ENCODE measurements around the gene CLSTN1. TPM values are rescaled to one million over a fixed set of nuclear protein-coding genes. Genes with fewer than 3 reads are reported as not detected.

The CLSTN1 gene
- total RNA-seq, 1 experiment from 2014 or later = 48.3 TPM

DNA sequence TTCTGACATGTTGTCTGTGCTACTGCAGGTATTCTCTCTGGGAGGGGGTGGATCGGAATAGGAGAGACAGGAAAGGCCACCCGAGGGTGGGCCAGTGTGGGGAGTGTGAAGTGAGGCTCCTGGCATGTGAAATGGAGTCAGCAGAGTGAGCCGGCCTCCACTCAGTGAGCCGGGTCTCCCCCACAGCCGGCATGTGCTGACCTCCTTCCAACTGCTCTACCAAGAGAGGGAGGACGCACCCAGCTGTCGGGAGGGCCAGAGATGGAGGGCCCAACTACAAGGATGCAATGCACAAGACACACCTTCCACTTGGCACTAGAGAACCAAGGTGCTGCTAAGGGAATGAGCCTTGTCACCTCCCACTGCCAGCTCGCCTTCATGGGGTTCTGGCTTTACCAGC, 28.2 kb upstream of the CLSTN1 start:
- DNase-seq (ENCODE audit: low read depth) = no peak

DNA sequence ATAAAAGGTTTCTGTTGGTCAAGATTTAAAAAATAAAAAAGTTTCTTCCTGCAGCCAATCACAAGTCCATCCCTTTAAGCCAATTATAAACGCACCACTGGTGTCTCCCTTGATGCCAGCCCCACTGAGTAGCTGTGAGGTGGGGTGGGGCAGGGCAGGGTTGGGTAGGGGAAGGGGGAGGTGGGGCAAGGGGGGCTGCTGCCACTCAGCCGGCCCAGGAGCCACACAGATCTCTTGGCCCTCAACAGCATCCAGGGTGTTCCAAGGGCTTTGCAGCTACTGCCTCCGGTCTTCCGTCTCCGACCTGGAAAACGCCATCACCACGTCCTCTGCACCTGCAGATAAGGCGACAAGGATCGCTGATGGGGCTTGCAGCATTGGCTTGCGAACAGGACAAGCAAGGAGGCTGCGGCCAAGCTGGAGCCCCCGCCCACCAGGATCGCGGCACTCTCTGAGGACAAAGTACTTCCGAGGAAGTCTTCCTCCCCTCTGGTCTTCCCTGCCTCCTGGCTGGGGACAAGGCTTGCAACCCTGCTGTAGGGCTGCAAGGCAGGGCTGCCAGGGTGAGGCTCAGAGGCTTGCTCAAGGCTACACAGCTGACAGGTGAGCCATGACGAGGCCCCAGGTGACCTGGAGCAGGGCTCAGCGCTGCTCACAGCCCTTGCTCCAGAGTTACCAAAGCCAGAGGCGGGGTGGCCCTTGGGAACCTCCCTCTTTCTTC, 26.8 kb upstream of the CLSTN1 start:
- DNase-seq (ENCODE audit: low read depth) = no peak

GRCh38 chr1:9849691-9850441, 26.1 kb upstream of the CLSTN1 start:
- DNase-seq (ENCODE audit: low read depth) = no peak

DNA sequence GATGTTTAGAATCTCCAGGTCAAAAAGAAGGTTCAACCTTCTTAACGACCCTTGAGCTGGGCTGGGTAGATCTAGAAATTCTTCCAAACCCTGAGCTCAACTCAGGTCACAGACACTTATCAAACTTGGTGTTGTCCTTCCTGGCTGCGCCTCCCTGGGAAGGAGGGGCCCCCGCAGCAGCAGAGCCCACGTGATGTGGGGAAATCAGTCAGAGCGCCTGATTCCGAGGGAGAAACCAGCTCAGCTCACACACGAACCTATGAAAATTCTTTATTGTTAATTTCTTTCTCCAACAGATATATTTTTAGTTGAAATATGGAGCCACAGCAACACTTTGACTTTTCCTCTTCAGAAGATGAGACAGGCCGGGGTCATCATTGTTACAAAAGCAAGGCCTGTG, 24.3 kb upstream of the CLSTN1 start:
- DNase-seq (ENCODE audit: low read depth) = no peak

- DNase-seq (ENCODE audit: low read depth) = no peak
Observed at GRCh38 chr1:9847269-9847668, 23.5 kb upstream of the CLSTN1 start.

DNA sequence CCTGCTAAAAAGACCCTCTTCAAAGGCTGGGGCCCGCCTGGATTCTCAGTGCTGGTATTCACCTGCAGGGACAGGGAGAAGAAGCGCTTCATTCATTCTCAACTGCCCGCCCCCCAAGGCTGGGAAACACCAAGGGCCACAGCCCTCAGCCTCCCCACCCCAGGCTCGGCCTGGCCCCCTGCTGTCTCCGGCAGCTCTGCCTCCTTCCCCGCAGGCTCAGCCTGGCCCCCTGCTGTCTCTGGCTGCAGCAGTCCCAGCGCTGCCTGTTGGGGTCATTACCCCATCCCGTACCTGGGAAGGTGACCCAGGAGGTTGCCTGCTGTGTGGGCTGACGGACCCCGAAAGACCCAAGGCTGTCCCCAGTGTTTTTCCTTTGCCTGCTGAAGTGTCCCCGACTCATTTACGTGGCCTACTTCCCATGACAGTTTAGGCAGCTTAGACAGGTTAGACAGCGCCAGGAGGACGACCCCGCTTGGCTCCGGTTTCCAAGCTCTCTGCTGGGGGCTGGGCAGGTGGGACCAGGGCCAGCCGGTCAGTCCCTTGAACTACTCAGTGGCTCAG, 22.9 kb upstream of the CLSTN1 start:
- DNase-seq (ENCODE audit: low read depth) = no peak

- no peak for DNase-seq (ENCODE audit: low read depth)
Observed at GRCh38 chr1:9845914-9846313, 22.1 kb upstream of the CLSTN1 start.

- no peak for DNase-seq (ENCODE audit: low read depth)
Observed at GRCh38 chr1:9844756-9845155, 21.0 kb upstream of the CLSTN1 start.

GRCh38 chr1:9844106-9844505, 20.3 kb upstream of the CLSTN1 start:
- no peak for DNase-seq (ENCODE audit: low read depth)

- DNase-seq (ENCODE audit: low read depth) = no peak
Observed at GRCh38 chr1:9843576-9843945, 19.8 kb upstream of the CLSTN1 start.

GRCh38 chr1:9842781-9843575, 19.2 kb upstream of the CLSTN1 start:
- DNase-seq (ENCODE audit: low read depth) = no peak

DNA sequence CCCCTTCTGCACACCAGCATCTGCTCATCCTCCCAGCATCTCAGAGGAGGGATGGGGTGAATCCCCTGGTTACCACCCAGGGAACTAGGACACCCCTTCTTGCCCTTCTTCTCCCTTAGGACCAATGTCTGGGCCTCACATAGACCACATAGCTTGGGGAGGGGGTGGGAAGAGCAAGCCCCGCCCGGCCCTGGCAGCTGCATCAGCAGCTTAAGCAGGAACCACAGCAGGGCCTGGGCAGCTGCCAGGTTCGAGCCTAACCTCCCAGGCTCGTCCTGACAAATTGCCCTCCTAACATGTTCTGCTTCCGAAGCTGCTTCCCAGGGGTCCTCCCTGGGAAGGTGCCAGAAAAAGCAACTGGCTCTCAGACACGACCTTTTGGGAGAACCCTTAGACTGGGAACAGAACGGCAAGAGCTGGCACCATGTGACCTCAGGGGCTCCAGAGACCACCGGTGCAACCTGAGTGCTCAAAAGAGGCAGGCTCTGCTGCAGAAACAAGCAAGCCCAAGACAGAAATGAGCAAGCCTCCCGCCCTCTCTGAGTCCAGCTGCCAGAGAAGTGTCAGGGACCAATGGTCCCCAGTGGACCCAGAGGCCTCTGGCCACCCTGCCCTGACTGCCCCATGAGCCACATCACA, 18.4 kb upstream of the CLSTN1 start:
- DNase-seq (ENCODE audit: low read depth) = no peak

DNA sequence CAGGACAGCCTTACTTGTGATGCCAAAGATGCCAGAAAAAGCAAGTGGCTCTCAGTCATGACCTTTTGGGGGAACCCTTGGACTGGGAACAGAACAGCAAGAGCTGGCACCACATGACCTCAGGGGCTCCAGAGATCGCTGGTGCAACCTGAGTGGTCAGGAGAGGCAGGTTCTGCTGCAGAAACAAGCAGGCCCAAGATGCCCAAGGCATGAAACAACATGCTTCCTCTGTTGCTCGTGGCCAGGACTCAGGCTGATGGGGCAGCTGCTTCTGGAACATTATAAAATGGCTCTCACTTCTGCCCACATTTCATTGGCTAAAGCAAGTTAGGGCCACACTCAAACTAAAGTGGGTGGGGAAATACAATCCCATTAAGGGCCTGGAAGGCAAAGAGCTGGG, 17.7 kb upstream of the CLSTN1 start:
- no peak for DNase-seq (ENCODE audit: low read depth)

GRCh38 chr1:9840176-9840575, 16.4 kb upstream of the CLSTN1 start:
- no peak for DNase-seq (ENCODE audit: low read depth)

GRCh38 chr1:9838946-9839345, 15.2 kb upstream of the CLSTN1 start:
- DNase-seq (ENCODE audit: low read depth) = no peak

DNA sequence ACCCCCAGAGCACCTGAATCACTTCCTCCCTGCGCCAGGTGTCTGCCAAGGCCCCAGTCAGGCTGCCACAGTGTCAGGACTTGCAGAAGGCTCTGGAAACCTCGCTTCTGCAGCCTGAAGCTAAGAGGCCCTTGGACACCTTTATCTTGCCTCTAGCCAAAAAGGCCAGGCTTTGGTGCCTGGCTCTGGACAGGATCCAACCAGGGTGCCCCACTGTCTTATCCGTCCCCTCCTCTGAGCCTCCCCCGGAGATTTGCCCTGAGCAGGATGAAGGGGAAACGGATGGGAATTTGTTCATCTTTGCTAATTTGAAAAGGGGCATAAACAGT, 12.8 kb upstream of the CLSTN1 start:
- no peak for DNase-seq (ENCODE audit: low read depth)

- no peak for DNase-seq (ENCODE audit: low read depth)
Observed at GRCh38 chr1:9835758-9836631, 12.2 kb upstream of the CLSTN1 start.

DNA sequence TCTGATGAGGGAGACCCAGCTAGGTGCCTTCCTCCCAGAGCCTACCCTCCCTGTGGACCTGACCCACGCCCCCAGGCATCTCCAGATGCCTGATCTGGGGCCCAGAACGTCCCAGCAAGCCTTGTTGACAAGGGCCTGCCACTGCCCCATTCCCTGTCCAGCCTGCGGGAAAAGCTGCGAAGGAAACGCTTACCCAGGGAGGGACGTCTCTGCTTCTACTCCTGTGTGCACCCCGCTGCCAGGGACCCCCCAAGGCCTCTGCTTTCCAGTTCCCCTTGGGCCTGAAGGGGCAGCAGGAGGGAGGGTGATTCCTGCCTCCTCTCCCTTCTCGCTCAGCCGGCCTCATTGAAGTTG, 11.6 kb upstream of the CLSTN1 start:
- no peak for DNase-seq (ENCODE audit: low read depth)

GRCh38 chr1:9833632-9834031, 9.9 kb upstream of the CLSTN1 start:
- no peak for DNase-seq (ENCODE audit: low read depth)

DNA sequence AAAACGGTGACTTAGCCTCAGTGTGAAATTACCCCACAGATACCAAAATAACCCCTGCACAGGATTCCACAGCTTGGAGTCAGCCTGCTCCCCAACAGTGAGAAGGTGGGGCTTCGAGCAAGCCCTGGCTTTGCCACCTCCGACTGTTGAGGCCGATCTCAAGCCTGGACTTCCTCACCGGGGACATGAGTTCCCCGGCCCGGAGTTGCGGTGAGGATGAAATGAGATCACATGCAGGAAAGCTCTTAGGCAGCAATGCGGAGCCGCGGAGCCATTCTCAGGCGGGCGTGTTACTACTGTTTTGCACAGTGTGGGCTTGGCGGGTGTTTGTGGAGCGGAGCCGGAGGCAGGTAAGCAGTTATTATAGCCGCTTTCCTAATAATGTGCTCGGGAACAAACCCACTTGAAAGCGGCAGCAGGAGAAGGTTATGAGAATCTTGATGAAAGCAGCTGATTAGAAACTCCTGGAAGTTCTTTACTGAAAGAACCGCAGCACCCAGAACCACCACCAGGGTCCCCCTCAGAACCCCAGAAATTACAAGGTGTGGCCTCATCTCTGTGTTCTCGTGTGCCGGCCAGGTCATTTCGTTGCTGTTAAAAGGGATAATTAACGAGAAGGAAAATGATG, 3.9 kb upstream of the CLSTN1 start:
- DNase-seq (ENCODE audit: low read depth) = no peak

DNA sequence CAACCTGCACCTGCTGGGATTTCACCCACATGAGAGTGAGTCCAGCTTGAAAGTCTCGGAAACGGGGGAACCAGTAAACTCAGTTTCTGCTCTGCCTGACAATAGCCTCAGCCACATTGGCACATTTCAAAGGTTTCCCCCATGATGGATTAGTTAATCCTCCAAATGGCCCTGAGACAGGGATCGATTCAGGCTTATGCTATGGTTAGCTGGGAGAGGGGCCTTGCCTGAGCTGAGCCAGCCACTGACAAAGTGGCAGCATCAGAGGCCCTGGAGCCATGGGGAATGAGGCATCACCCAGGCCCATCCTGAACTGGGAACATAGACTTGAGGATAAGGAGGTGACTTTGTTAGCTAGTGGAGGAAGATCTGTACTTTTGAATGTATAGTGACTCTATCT, 2.9 kb upstream of the CLSTN1 start:
- no peak for DNase-seq (ENCODE audit: low read depth)

Measured in RPMI7951 (cell line).